Measurements from ENCODE around the gene COG8. TPM values are rescaled to one million over a fixed set of nuclear protein-coding genes. Genes with fewer than 3 reads are reported as not detected.

The COG8 gene
- total and polyA plus RNA-seq, 8 donors, result 23.9 to 36.1 (median 32.9) TPM

- Histone ChIP-seq H3K9me3 (no peaks in the 10 kb centered on the region), H3K27me3 (no peaks in the 10 kb centered on the region), H3K4me1 (no peaks in the 10 kb centered on the region), H3K36me3 (peaks cover 0 to 59% of the 10 kb centered on the region in 2 donors), H3K4me3 (no peak overlapping the region), H3K27ac (no peak overlapping the region)
- intact Hi-C loops (cut with DNase I), result no loop called here
- no peak for ATAC-seq
- TF ChIP-seq CTCF (IDR thresholded peaks at IDR 0.05), result no peak
- DNase-seq, result no peak
Observed at GRCh38 chr16:69373019-69373418, 33.7 kb upstream of the COG8 start.

- Histone ChIP-seq H3K36me3 (peaks cover 0 to 66% of the 10 kb centered on the region in 2 donors), H3K4me3 (no peak overlapping the region), H3K27me3 (no peaks in the 10 kb centered on the region), H3K27ac (no peak overlapping the region), H3K4me1 (no peaks in the 10 kb centered on the region), H3K9me3 (no peaks in the 10 kb centered on the region)
- no peak for ATAC-seq
- no peak for TF ChIP-seq CTCF (IDR thresholded peaks at IDR 0.05)
- no peak for DNase-seq
- intact Hi-C loops (cut with DNase I), result no loop called here
Observed at GRCh38 chr16:69371564-69371963, 32.2 kb upstream of the COG8 start.

- H3K27me3 ChIP-seq, result no peaks in the 10 kb centered on the region
- TF ChIP-seq CTCF (IDR thresholded peaks at IDR 0.05), result no peak
- DNase-seq, result no peak
- ATAC-seq, result no peak
- no peak overlapping the region for H3K27ac ChIP-seq
- H3K4me1 ChIP-seq, result no peaks in the 10 kb centered on the region
- peaks cover 0 to 93% of the 10 kb centered on the region in 2 donors for H3K36me3 ChIP-seq
- intact Hi-C loops (cut with DNase I), result no loop called here
- no peaks in the 10 kb centered on the region for H3K9me3 ChIP-seq
- H3K4me3 ChIP-seq, result no peak overlapping the region
Observed at GRCh38 chr16:69368866-69369265, 29.5 kb upstream of the COG8 start.

GRCh38 chr16:69367980-69368379 lies 28.6 kb upstream of the COG8 start:
- peaks cover 0 to 100% of the 10 kb centered on the region in 2 donors for H3K36me3 ChIP-seq
- intact Hi-C loops (cut with DNase I), result no loop called here
- no peak for ATAC-seq

GRCh38 chr16:69366431-69366830 lies 27.1 kb upstream of the COG8 start:
- Histone ChIP-seq H3K4me3 (no peak overlapping the region), H3K4me1 (no peaks in the 10 kb centered on the region), H3K9me3 (no peaks in the 10 kb centered on the region), H3K36me3 (peaks cover 0 to 87% of the 10 kb centered on the region in 2 donors), H3K27ac (no peak overlapping the region), H3K27me3 (no peaks in the 10 kb centered on the region)
- ATAC-seq, result no peak
- TF ChIP-seq CTCF (IDR thresholded peaks at IDR 0.05), result no peak
- intact Hi-C loops (cut with DNase I), result no loop called here
- no peak for DNase-seq

More at GRCh38 chr16:69367980-69368379, 28.6 kb upstream of the COG8 start:
- Histone ChIP-seq H3K27me3 (no peaks in the 10 kb centered on the region), H3K9me3 (no peaks in the 10 kb centered on the region), H3K27ac (no peak overlapping the region), H3K4me1 (no peaks in the 10 kb centered on the region), H3K4me3 (no peak overlapping the region)
- DNase-seq, result no peak
- TF ChIP-seq CTCF (IDR thresholded peaks at IDR 0.05), result no peak

Measured in left lung (tissue), 10 donors.